ENCODE results near the gene BMF.

Gene BMF

DNA sequence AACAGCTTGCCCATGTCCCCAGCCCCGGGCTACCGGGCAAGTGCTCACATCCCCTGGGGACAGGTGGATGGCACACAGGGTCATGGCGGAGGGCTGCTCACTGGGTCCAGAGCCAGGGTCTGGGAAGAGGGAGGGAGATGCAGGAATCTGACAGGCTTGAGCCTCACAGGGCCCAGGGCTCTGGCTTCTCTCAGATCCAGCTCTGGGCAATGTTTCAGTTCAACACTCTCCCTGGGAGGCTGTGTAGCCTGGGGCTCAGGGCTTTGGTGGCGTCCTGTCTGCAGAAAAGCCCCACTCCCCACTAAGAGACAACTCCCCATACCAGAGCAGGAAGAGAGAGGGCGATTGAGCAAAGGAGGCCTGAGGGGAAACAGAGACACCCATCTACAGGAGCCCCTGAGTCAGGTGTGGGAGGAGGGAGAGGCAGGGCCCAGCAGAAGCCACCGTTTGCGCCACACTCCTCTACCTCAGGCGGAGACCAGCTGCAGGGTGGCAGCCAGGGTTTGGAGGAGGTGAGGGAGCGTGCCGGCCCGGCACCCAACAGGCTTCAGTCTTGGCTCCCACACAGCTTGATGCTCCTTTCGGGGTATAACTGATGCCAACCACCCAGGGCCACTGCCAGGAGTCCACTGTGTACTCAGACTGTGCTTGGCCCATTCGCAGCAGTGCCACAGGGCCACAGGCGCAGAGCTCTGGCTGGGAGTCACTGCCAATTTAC, 52.9 kb downstream of the BMF start:
- 93% methylated on average over 12 of the region's 14 CpGs for WGBS
- Histone ChIP-seq H3K4me1 (ENCODE audit: control insufficient read depth, insufficient read depth, low read depth, low read length) (peaks cover 45% of the 10 kb centered on the region), H2AK5ac (ENCODE audit: low read length, severe bottlenecking) (peak overlapping the region; percentile 51), H2BK5ac (ENCODE audit: low read depth, low read length, poor library complexity, severe bottlenecking) (peak overlapping the region; percentile 11), H3K18ac (ENCODE audit: low read depth in 1 of 2, low read length in 2 of 2) (peak overlapping the region; percentile 12 to 91), H3K27ac (ENCODE audit: low read length, poor library complexity, severe bottlenecking) (peak overlapping the region; percentile 71), H4K8ac (ENCODE audit: low read length) (peak overlapping the region; percentile 5), H3K14ac (ENCODE audit: low read length in 2 of 2) (peak overlapping the region in 1 of 2 experiments; percentile 76), H2BK12ac (ENCODE audit: low read length in 2 of 2) (peak overlapping the region; percentile 92 to 96), H3K4me2 (ENCODE audit: low read length, poor library complexity, severe bottlenecking) (no peak overlapping the region), H3K36me3 (ENCODE audit: control insufficient read depth in 1 of 2, insufficient read depth in 2 of 2, low read depth in 1 of 2, low read length in 2 of 2) (peaks cover 0 to under 1% of the 10 kb centered on the region in 2 experiments), H3K9me3 (ENCODE audit: control insufficient read depth, low read length) (no peaks in the 10 kb centered on the region), H3K79me1 (replicated peaks; ENCODE audit: low read length, poor library complexity, severe bottlenecking) (no peaks in the 10 kb centered on the region), H3K9ac (ENCODE audit: low read length) (peak overlapping the region; percentile 32), H3K27me3 (ENCODE audit: control insufficient read depth in 1 of 2, insufficient read depth in 1 of 2, low read length in 2 of 2) (no peaks in the 10 kb centered on the region), H4K91ac (ENCODE audit: low read length) (peak overlapping the region; percentile 56), H2BK120ac (ENCODE audit: low read depth, low read length) (peak overlapping the region; percentile 8), H2BK15ac (ENCODE audit: low read depth, poor library complexity, severe bottlenecking) (peak overlapping the region; percentile 29), H3K4ac (ENCODE audit: low read depth in 1 of 2, low read length in 2 of 2) (peak overlapping the region; percentile 19 to 82), H3K23ac (ENCODE audit: low read length in 2 of 2) (peak overlapping the region in 1 of 2 experiments; percentile 42), H2AFZ (ENCODE audit: low read depth, low read length) (no peak overlapping the region), H3K4me3 (ENCODE audit: insufficient read depth in 1 of 2, low read depth in 1 of 2, low read length in 2 of 2) (no peak overlapping the region)
- no peak for DNase-seq

- H3K4me2 ChIP-seq (ENCODE audit: low read length, poor library complexity, severe bottlenecking): no peak overlapping the region
- peaks cover 52% of the 10 kb centered on the region for H3K4me1 ChIP-seq (ENCODE audit: control insufficient read depth, insufficient read depth, low read depth, low read length)
- WGBS: 36% methylated on average over 6 of the region's 6 CpGs
- H3K9ac ChIP-seq (ENCODE audit: low read length): peak overlapping the region; percentile 32
- peak overlapping the region; percentile 92 to 96 for H2BK12ac ChIP-seq (ENCODE audit: low read length in 2 of 2)
- peak overlapping the region; percentile 8 for H2BK120ac ChIP-seq (ENCODE audit: low read depth, low read length)
- peak overlapping the region in 1 of 2 experiments; percentile 24 for H3K14ac ChIP-seq (ENCODE audit: low read length in 2 of 2)
- peak overlapping the region; percentile 34 for H4K91ac ChIP-seq (ENCODE audit: low read length)
- H2AK5ac ChIP-seq (ENCODE audit: low read length, severe bottlenecking): peak overlapping the region; percentile 51
- H3K9me3 ChIP-seq (ENCODE audit: control insufficient read depth, low read length): no peaks in the 10 kb centered on the region
- peak overlapping the region; percentile 7 for H4K8ac ChIP-seq (ENCODE audit: low read length)
- peak overlapping the region; percentile 12 to 91 for H3K18ac ChIP-seq (ENCODE audit: low read depth in 1 of 2, low read length in 2 of 2)
- no peak overlapping the region for H3K4me3 ChIP-seq (ENCODE audit: insufficient read depth in 1 of 2, low read depth in 1 of 2, low read length in 2 of 2)
- peak overlapping the region; percentile 82 for H2BK5ac ChIP-seq (ENCODE audit: low read depth, low read length, poor library complexity, severe bottlenecking)
- H3K4ac ChIP-seq (ENCODE audit: low read depth in 1 of 2, low read length in 2 of 2): peak overlapping the region; percentile 29 to 82
- no peaks in the 10 kb centered on the region for H3K79me1 ChIP-seq (replicated peaks; ENCODE audit: low read length, poor library complexity, severe bottlenecking)
- peak overlapping the region; percentile 71 for H3K27ac ChIP-seq (ENCODE audit: low read length, poor library complexity, severe bottlenecking)
- DNase-seq: peak; percentile 77
- H2BK15ac ChIP-seq (ENCODE audit: low read depth, poor library complexity, severe bottlenecking): peak overlapping the region; percentile 68
- H3K23ac ChIP-seq (ENCODE audit: low read length in 2 of 2): peak overlapping the region in 1 of 2 experiments; percentile 42
- no peak overlapping the region for H2AFZ ChIP-seq (ENCODE audit: low read depth, low read length)
- H3K36me3 ChIP-seq (ENCODE audit: control insufficient read depth in 1 of 2, insufficient read depth in 2 of 2, low read depth in 1 of 2, low read length in 2 of 2): peaks cover 0 to 5% of the 10 kb centered on the region in 2 experiments
- no peaks in the 10 kb centered on the region for H3K27me3 ChIP-seq (ENCODE audit: control insufficient read depth in 1 of 2, insufficient read depth in 1 of 2, low read length in 2 of 2)
Measured at GRCh38 chr15:40054855-40055575, 53.7 kb downstream of the BMF start.

DNA sequence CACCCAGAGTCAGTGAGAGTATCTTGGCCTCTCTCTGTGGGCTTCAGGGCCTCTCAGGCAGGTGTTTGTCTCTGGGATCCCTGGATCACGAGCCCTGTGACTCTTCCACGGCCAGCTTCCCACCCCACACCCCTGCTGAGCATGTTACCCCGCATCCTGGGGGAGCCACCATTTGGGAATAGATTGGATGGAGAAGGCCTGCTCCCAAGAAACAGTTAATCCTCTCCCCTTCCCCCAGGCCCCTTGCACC, 54.1 kb downstream of the BMF start:
- no peak overlapping the region for H3K4me3 ChIP-seq (ENCODE audit: insufficient read depth in 1 of 2, low read depth in 1 of 2, low read length in 2 of 2)
- no peaks in the 10 kb centered on the region for H3K79me1 ChIP-seq (replicated peaks; ENCODE audit: low read length, poor library complexity, severe bottlenecking)
- peak overlapping the region in 1 of 2 experiments; percentile 91 for H3K18ac ChIP-seq (ENCODE audit: low read depth in 1 of 2, low read length in 2 of 2)
- H3K4me2 ChIP-seq (ENCODE audit: low read length, poor library complexity, severe bottlenecking): no peak overlapping the region
- H3K9me3 ChIP-seq (ENCODE audit: control insufficient read depth, low read length): no peaks in the 10 kb centered on the region
- H2AFZ ChIP-seq (ENCODE audit: low read depth, low read length): no peak overlapping the region
- peaks cover 0 to 5% of the 10 kb centered on the region in 2 experiments for H3K36me3 ChIP-seq (ENCODE audit: control insufficient read depth in 1 of 2, insufficient read depth in 2 of 2, low read depth in 1 of 2, low read length in 2 of 2)
- no peak overlapping the region for H2BK120ac ChIP-seq (ENCODE audit: low read depth, low read length)
- peak overlapping the region; percentile 68 for H2BK15ac ChIP-seq (ENCODE audit: low read depth, poor library complexity, severe bottlenecking)
- no peak for DNase-seq
- peak overlapping the region in 1 of 2 experiments; percentile 21 for H2BK12ac ChIP-seq (ENCODE audit: low read length in 2 of 2)
- no peak overlapping the region for H3K9ac ChIP-seq (ENCODE audit: low read length)
- H4K91ac ChIP-seq (ENCODE audit: low read length): no peak overlapping the region
- 67% methylated on average over 1 of the region's 3 CpGs for WGBS
- no peak overlapping the region for H3K23ac ChIP-seq (ENCODE audit: low read length in 2 of 2)
- H2AK5ac ChIP-seq (ENCODE audit: low read length, severe bottlenecking): peak overlapping the region; percentile 42
- no peak overlapping the region for H3K14ac ChIP-seq (ENCODE audit: low read length in 2 of 2)
- H3K27me3 ChIP-seq (ENCODE audit: control insufficient read depth in 1 of 2, insufficient read depth in 1 of 2, low read length in 2 of 2): no peaks in the 10 kb centered on the region
- peak overlapping the region; percentile 49 for H3K27ac ChIP-seq (ENCODE audit: low read length, poor library complexity, severe bottlenecking)
- peaks cover 55% of the 10 kb centered on the region for H3K4me1 ChIP-seq (ENCODE audit: control insufficient read depth, insufficient read depth, low read depth, low read length)
- H2BK5ac ChIP-seq (ENCODE audit: low read depth, low read length, poor library complexity, severe bottlenecking): peak overlapping the region; percentile 66
- H4K8ac ChIP-seq (ENCODE audit: low read length): peak overlapping the region; percentile 7
- no peak overlapping the region for H3K4ac ChIP-seq (ENCODE audit: low read depth in 1 of 2, low read length in 2 of 2)
